LNCAP (cell line): ENCODE data around the gene CCDC30.

ENCODE experiments used
- TF ChIP-seq, protein P1 (sequence below): fragments of 450-650 bp; IDR thresholded peaks from 2 replicates; pipeline ENCODE4 v1.5.1; 2017; ENCODE audit warnings: mild to moderate bottlenecking

The CCDC30 gene

DNA sequence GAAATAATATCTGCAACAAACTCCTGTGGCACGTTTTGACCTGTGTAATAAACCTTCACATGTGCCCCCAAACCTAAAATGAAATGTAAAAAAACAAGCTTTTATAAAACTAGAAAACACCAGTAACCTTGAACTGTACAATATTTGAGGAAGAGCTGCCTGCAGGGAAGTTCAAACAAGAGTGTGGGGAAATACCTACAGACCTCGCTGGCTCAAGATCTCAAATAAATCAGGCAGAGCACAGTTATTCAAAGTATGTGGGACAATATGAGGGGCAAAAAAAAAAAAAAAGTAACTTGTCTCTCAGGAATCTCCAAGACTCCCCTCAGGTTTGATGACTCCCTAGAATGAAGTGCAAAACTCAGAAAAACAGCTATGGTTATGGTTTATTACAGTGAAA lies 157.2 kb downstream of the CCDC30 start:
- TF ChIP-seq, protein P1, sequence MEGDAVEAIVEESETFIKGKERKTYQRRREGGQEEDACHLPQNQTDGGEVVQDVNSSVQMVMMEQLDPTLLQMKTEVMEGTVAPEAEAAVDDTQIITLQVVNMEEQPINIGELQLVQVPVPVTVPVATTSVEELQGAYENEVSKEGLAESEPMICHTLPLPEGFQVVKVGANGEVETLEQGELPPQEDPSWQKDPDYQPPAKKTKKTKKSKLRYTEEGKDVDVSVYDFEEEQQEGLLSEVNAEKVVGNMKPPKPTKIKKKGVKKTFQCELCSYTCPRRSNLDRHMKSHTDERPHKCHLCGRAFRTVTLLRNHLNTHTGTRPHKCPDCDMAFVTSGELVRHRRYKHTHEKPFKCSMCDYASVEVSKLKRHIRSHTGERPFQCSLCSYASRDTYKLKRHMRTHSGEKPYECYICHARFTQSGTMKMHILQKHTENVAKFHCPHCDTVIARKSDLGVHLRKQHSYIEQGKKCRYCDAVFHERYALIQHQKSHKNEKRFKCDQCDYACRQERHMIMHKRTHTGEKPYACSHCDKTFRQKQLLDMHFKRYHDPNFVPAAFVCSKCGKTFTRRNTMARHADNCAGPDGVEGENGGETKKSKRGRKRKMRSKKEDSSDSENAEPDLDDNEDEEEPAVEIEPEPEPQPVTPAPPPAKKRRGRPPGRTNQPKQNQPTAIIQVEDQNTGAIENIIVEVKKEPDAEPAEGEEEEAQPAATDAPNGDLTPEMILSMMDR: no peak

DNA sequence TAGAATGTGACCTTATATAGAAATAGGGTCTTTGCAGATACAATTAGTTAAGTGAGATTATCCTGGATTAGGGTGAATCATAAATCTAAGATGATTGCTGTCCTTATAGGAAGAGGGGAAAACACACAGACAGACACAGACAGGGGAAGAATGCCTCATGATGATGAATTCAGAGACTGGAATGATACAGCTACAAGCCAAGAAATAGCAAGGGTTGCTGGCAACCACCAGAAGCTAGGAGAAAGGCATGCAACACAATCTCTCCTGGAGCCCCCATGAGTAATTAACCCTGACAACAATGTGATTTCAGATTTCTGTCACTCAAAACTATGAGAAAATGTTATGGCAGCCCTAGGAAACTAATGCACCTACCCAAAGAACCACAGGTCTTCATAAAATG lies 176.0 kb downstream of the CCDC30 start:
- TF ChIP-seq, protein P1: no peak

DNA sequence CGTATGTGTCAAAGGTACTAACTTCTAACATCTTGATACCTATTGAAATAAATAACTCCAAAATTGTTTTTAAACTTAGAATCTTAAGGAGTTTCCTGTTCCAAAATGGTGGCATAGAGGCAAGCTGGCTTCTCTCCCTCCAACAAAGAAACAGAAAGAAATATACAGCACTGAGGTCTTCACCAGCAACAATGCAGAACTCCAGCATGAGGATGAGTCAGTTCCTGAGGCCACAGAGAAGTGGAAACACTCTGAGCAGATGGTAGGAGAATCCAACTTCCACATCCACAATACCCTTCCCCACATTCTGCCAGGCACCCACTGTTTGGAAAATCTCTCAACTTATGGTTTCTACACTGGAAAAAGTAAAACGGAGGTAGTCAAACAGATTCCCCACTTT lies 183.0 kb downstream of the CCDC30 start:
- TF ChIP-seq, protein P1: no peak

DNA sequence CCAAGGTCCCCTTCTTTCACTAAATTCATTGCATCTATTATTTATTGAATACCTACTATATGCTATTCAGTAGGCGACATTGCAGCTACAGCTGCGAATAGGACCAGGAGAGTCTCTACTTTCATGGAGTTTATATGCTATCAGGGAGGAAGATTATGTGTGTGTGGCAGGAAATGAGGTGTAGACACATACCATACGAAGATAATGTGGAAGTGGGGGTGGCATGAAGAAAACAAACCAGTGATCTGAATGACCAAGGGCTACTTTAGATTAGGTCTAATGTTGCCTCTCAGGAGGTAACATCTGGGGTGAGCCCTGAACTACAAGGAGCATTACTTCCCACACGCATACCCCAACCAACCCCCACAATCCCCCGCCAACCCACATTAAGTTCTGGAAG lies 194.1 kb downstream of the CCDC30 start:
- TF ChIP-seq, protein P1: no peak

DNA sequence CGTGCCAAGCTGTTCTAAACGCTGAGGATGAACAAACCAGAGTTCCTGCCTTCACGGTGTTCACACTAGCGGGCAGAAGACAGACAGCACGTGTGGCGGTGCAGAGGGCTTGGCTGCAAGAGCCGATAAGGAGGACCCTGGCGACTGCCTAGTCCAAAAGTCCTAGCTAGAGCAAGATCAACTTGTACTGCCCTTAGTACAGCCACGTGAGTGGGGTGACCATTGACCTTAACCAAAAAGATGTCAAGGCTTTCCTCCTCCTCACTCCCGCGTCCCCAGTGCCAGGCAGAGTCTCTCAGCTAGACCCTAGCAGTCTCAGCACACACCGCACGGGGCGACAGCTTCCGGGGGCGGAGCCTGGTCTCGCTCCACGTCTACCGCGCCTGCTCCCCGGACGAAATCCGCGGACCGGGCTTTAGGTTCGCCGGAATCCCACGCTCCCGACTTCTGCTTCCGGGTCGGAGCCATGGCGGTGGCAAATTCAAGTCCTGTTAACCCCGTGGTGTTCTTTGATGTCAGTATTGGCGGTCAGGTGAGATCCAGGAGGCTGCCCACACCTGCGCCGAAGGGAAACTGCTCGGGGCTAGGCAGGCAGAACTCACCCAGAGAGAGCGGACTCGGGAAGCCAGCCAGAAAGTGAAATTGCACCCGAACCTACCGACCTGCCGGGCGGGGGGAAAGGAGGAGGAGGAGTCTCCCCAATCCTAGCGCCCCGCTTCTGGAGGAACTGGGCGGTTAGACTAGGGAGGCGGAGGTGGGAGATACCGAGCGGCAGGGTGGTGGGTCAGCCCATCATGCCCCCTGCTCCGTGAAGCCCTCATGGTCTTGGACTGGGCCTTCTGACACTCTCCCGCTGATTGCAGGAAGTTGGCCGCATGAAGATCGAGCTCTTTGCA lies 195.1 kb downstream of the CCDC30 start, which contains the start of gene PPIH:
Gene PPIH, plus strand, starts transcription at position 443 of the 896 bp plus-strand sequence. Its CDS starts 24 bp downstream, at position 467.
- TF ChIP-seq, protein P1: no peak

DNA sequence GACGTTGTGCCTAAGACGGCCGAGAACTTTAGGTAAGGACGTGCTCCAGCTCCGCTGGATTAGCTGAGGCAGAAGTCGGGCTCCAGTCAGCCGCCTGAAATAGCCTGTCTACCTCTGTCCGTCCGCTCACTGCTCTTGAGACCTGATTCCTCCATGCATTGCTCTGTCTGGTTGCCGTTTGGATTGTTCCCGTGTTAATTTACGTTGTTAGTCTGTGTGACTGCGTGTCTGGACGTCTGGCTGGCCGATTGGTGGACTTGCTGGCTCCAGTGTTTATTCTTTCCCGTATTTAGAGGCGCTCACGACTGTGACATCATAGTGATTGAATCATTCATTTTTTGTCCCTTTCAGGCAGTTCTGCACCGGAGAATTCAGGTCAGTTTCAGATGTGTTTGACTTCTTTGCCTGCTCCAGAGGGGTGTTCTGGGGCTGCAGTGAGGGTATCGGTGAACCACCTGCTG lies 195.8 kb downstream of the CCDC30 start:
- TF ChIP-seq, protein P1: no peak

DNA sequence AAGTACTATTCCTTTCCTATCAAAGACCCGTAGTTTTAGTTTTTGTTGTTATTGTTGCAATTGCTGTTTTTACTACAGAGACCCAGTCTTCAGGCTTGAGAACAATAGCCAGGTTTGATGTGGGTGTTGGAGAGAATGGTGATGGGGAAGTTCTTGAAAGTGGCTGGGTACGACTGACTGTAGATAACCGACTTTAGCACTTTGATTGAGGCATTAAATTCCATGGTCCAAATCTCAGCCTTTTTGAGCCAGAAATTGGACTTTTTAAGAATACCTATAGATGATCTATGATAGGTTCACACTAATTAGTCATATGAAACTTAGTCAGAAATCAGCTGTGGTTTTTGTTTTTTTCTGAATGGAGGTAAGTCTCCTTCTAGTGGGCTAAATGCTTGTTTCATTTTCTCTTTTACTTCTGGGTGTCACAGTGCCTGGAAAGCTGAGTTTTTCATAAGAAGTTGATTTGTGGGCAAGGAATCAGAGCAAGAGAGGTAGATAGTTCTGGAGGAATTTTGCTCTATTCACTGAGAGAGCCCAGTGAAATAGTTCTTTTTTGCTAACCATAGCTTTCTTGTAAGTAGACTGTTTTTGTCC lies 197.9 kb downstream of the CCDC30 start:
- TF ChIP-seq, protein P1: no peak
